ENCODE measurements around the gene ZNF823. TPM values are rescaled to one million over a fixed set of nuclear protein-coding genes. Genes with fewer than 3 reads are reported as not detected.

Gene ZNF823
- total and polyA plus RNA-seq, 9 of the 15 experiments (the other 6 are each of a cell fraction or from before 2014, with no cell fraction given), result 4.0 to 13.4 (median 6.1) TPM

DNA sequence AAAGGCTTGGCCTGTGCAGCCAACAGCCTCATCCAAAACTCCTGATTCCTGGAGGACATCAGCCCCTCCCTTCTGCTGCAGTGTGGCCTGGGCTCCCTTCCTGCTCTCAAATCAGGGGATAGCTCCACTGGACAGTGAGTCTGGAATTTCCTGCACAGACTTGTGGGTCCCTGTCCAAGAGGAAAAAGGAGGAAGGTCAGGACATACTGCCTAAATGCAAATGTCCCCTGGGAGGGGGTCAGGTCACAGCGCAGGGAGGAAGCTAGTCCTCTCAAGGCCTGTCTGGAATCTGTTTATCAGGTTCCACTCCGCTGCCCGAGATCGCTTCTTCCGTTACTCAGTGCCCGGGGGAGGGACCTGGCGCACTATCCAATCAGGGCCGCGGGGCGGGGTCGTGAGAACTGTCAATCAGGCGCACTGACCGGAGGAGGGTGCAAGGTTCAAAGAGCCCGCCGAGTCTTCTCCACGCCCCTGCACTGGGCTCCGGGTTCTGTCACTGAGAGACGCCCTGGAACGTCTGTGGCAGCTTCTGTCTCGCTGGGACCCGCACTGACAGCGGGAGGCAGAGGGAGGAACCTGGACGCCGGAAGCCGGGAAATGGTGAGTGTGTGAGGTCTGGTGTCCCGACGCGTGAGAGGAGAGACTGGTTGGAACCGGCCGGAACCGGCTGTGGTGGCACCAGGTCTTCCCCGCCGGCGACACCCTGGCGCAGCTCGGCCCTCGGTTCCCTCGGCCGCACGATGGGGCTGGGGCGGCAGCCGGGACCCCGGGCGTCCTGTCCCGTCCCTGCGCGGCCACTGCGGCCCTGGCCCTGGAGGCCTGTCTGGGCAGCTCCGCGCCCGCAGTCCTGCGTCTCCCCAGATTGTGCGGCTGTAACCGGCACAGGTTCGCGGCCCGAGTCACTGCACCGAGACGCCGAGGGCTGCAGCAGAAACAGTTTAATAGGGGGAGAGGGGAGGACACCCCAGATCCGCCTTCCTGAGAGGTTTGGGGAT is 28.1 kb upstream of the ZNF823 start, which contains the start of gene ZNF441 (continued):
- TF ChIP-seq, protein P1, sequence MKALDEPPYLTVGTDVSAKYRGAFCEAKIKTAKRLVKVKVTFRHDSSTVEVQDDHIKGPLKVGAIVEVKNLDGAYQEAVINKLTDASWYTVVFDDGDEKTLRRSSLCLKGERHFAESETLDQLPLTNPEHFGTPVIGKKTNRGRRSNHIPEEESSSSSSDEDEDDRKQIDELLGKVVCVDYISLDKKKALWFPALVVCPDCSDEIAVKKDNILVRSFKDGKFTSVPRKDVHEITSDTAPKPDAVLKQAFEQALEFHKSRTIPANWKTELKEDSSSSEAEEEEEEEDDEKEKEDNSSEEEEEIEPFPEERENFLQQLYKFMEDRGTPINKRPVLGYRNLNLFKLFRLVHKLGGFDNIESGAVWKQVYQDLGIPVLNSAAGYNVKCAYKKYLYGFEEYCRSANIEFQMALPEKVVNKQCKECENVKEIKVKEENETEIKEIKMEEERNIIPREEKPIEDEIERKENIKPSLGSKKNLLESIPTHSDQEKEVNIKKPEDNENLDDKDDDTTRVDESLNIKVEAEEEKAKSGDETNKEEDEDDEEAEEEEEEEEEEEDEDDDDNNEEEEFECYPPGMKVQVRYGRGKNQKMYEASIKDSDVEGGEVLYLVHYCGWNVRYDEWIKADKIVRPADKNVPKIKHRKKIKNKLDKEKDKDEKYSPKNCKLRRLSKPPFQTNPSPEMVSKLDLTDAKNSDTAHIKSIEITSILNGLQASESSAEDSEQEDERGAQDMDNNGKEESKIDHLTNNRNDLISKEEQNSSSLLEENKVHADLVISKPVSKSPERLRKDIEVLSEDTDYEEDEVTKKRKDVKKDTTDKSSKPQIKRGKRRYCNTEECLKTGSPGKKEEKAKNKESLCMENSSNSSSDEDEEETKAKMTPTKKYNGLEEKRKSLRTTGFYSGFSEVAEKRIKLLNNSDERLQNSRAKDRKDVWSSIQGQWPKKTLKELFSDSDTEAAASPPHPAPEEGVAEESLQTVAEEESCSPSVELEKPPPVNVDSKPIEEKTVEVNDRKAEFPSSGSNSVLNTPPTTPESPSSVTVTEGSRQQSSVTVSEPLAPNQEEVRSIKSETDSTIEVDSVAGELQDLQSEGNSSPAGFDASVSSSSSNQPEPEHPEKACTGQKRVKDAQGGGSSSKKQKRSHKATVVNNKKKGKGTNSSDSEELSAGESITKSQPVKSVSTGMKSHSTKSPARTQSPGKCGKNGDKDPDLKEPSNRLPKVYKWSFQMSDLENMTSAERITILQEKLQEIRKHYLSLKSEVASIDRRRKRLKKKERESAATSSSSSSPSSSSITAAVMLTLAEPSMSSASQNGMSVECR (CRISPR knock-in tag; IDR thresholded peaks at IDR 0.05), result peak; percentile 52
- TF ChIP-seq, protein P2, sequence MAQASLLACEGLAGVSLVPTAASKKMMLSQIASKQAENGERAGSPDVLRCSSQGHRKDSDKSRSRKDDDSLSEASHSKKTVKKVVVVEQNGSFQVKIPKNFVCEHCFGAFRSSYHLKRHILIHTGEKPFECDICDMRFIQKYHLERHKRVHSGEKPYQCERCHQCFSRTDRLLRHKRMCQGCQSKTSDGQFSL (CRISPR knock-in tag; IDR thresholded peaks at IDR 0.05), result no peak
- TF ChIP-seq, protein P2 (tag; IDR thresholded peaks at IDR 0.05), result no peak
- TF ChIP-seq, protein P3, sequence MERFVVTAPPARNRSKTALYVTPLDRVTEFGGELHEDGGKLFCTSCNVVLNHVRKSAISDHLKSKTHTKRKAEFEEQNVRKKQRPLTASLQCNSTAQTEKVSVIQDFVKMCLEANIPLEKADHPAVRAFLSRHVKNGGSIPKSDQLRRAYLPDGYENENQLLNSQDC (CRISPR knock-in tag; IDR thresholded peaks at IDR 0.05), result no peak
- no peak for TF ChIP-seq ZNF696 (CRISPR knock-in tag; conservative IDR thresholded peaks at IDR 0.05)
- TF ChIP-seq, protein P4, sequence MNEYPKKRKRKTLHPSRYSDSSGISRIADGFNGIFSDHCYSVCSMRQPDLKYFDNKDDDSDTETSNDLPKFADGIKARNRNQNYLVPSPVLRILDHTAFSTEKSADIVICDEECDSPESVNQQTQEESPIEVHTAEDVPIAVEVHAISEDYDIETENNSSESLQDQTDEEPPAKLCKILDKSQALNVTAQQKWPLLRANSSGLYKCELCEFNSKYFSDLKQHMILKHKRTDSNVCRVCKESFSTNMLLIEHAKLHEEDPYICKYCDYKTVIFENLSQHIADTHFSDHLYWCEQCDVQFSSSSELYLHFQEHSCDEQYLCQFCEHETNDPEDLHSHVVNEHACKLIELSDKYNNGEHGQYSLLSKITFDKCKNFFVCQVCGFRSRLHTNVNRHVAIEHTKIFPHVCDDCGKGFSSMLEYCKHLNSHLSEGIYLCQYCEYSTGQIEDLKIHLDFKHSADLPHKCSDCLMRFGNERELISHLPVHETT (CRISPR knock-in tag; conservative IDR thresholded peaks at IDR 0.05 in 1 of 2, IDR thresholded peaks at IDR 0.05 in 1 of 2), result no peak
- TF ChIP-seq RAD21 (CRISPR knock-in tag; conservative IDR thresholded peaks at IDR 0.05 in 1 of 2, IDR thresholded peaks at IDR 0.05 in 1 of 2), result no peak
- TF ChIP-seq MCM5 (IDR thresholded peaks at IDR 0.05; ENCODE audit: low read depth), result no peak
- peak; percentile 59 for TF ChIP-seq TAF1 (IDR thresholded peaks at IDR 0.05; ENCODE audit: control insufficient read depth, extremely low read depth, insufficient read depth, low read length, severe bottlenecking)
- TF ChIP-seq L3MBTL2 (IDR thresholded peaks at IDR 0.05), result peak; percentile 89
- TF ChIP-seq, protein P5, sequence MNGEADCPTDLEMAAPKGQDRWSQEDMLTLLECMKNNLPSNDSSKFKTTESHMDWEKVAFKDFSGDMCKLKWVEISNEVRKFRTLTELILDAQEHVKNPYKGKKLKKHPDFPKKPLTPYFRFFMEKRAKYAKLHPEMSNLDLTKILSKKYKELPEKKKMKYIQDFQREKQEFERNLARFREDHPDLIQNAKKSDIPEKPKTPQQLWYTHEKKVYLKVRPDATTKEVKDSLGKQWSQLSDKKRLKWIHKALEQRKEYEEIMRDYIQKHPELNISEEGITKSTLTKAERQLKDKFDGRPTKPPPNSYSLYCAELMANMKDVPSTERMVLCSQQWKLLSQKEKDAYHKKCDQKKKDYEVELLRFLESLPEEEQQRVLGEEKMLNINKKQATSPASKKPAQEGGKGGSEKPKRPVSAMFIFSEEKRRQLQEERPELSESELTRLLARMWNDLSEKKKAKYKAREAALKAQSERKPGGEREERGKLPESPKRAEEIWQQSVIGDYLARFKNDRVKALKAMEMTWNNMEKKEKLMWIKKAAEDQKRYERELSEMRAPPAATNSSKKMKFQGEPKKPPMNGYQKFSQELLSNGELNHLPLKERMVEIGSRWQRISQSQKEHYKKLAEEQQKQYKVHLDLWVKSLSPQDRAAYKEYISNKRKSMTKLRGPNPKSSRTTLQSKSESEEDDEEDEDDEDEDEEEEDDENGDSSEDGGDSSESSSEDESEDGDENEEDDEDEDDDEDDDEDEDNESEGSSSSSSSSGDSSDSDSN (IDR thresholded peaks at IDR 0.05; ENCODE audit: borderline replicate concordance in 1 of 2, low read depth in 2 of 2, low read length in 2 of 2), result peak; percentile 81 to 89
- TF ChIP-seq EHMT2 (IDR thresholded peaks at IDR 0.05), result no peak
- TF ChIP-seq BHLHE40 (IDR thresholded peaks at IDR 0.05; ENCODE audit: low read length), result peak; percentile 63; the same call in 1 of the 2 replicates

All from K562 (cell line).